Astrocyte (in vitro differentiated cells and primary cell): ENCODE results near the gene FOXA2. TPM values are rescaled to one million over a fixed set of nuclear protein-coding genes. Genes with fewer than 3 reads are reported as not detected.

Experiments used
- DNase-seq: peaks from one replicate; pipeline ENCODE4 v3.0.0-alpha.2; 2010; ENCODE audit warnings: low read depth
- FAIRE-seq: peaks from 2 replicates; lab custom pipeline; 2011; peaks lifted over from hg19 to GRCh38; lab: Jason Lieb, UNC
- H2AFZ ChIP-seq: 2 replicates; pipeline ENCODE4 v1.6.0; 2012; ENCODE audit warnings: low read depth, low read length, inconsistent platforms
- H3K27ac ChIP-seq: 2 replicates; pipeline ENCODE4 v1.5.1; 2011; ENCODE audit warnings: low read depth, low read length, inconsistent platforms
- H3K27me3 ChIP-seq: 2 replicates; pipeline ENCODE4 v1.6.0; 2011; ENCODE audit warnings: low read length, inconsistent platforms; ENCODE audit not compliant: insufficient read depth
- H3K36me3 ChIP-seq: 2 replicates; pipeline ENCODE4 v1.5.1; 2011; ENCODE audit warnings: low read length, inconsistent platforms; ENCODE audit not compliant: insufficient read depth
- H3K4me1 ChIP-seq: 2 replicates; pipeline ENCODE4 v1.5.1; 2011; ENCODE audit warnings: low read length, inconsistent platforms; ENCODE audit not compliant: insufficient read depth
- H3K4me2 ChIP-seq: 2 replicates; pipeline ENCODE4 v1.6.0; 2012; ENCODE audit warnings: low read length, inconsistent platforms
- H3K4me3 ChIP-seq: 2 replicates; pipeline ENCODE4 v1.5.1; 2011; ENCODE audit warnings: low read depth, mild to moderate bottlenecking, low read length, inconsistent platforms; ENCODE audit not compliant: insufficient read depth
- H3K79me2 ChIP-seq: 2 replicates; pipeline ENCODE4 v1.6.0; 2012; ENCODE audit warnings: mild to moderate bottlenecking, low read length, inconsistent platforms; ENCODE audit not compliant: insufficient read depth
- H3K9ac ChIP-seq: 2 replicates; pipeline ENCODE4 v1.6.0; 2012; ENCODE audit warnings: mild to moderate bottlenecking, low read length, inconsistent platforms
- H3K9me3 ChIP-seq: 2 replicates; pipeline ENCODE4 v1.5.1; 2012; ENCODE audit warnings: low read depth, mild to moderate bottlenecking, low read length, inconsistent platforms; ENCODE audit not compliant: insufficient read depth
- H4K20me1 ChIP-seq: 2 replicates; pipeline ENCODE4 v1.6.0; 2012; ENCODE audit warnings: low read length, inconsistent platforms; ENCODE audit not compliant: insufficient read depth
- H3K27ac Mint-ChIP-seq: one replicate; pipeline ENCODE4 v1.8.0; 2021; ENCODE audit warnings: mild to moderate bottlenecking, mixed read lengths; ENCODE audit not compliant: unreplicated experiment
- H3K27me3 Mint-ChIP-seq: one replicate; pipeline ENCODE4 v1.8.0; 2021; ENCODE audit warnings: low read depth, mixed read lengths; ENCODE audit not compliant: unreplicated experiment
- H3K36me3 Mint-ChIP-seq: one replicate; pipeline ENCODE4 v1.8.0; 2021; ENCODE audit warnings: low read depth, mixed read lengths; ENCODE audit not compliant: unreplicated experiment
- H3K4me1 Mint-ChIP-seq: one replicate; pipeline ENCODE4 v1.8.0; 2021; ENCODE audit warnings: low read depth, mixed read lengths; ENCODE audit not compliant: unreplicated experiment
- H3K4me3 Mint-ChIP-seq: one replicate; pipeline ENCODE4 v1.8.0; 2021; ENCODE audit warnings: mild to moderate bottlenecking, moderate library complexity, mixed read lengths; ENCODE audit not compliant: unreplicated experiment
- H3K9me3 Mint-ChIP-seq: one replicate; pipeline ENCODE4 v1.8.0; 2021; ENCODE audit warnings: mild to moderate bottlenecking, mixed read lengths; ENCODE audit not compliant: unreplicated experiment
- EZH2 ChIP-seq: IDR thresholded peaks from 2 replicates; pipeline ENCODE4 v1.6.1; 2012; ENCODE audit warnings: mild to moderate bottlenecking, low read length, inconsistent platforms; ENCODE audit not compliant: insufficient read depth
- total RNA-seq: library from RNA; stranded (reverse); gene quantifications from 2 replicates; pipeline ENCODE4 v1.2.1, GENCODE V29; 2021
- TF ChIP-seq, protein P1 (sequence below): IDR thresholded peaks from 2 replicates; pipeline ENCODE4 v1.5.1; 2011; ENCODE audit warnings: low read depth, mild to moderate bottlenecking, inconsistent platforms, low read length, moderate library complexity; ENCODE audit not compliant: insufficient read depth

Gene FOXA2
- total RNA-seq, 1 donor from 2014 or later, result not detected

DNA sequence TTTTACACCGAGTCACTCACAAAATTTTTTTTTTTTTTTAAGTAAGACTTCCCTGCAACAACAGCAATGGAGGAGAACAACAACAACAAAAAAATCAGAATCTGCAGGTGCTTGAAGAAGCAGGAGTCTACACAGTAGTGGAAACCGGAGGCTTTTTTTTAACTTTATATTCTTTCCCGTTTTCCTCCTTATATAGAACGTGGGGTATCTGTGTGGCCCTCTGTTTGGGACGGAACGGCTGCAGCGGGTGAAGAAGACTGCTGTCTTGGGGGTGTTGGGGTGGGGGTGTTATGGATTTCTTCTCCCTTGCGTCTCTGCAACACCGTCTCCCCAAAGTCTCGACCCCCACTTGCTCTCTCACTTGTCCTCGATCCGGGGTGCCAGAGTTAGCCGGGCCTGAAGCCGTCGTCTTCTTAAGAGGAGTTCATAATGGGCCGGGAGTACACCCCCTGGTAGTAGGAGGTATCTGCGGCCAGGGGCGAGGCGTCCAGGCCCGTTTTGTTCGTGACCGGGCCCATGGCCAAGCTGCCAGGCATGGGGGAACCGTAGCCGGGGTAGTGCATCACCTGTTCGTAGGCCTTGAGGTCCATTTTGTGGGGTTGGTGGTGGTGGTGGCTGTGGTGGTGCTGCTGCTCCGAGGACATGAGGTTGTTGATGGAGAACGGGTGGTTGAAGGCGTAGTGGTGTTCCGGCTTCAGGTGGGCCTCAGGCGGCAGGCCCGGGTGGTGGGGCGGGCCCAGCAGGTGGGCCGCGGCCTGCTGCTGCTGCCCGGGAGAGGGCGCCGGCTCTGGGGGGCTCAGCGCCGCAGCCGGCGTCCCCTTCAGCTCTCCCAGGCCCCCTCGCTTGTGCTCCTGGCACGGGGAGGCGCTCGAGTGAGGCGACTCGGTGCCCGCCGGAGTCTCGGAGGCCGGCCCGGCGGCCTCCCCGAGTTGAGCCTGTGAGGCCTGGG lies 2.7 kb downstream of the FOXA2 start:
- peaks cover 72% of the 10 kb centered on the region for H3K27me3 Mint-ChIP-seq
- H3K4me1 Mint-ChIP-seq, result no peaks in the 10 kb centered on the region
- Histone ChIP-seq H3K27ac (no peak overlapping the region), H3K9ac (no peak overlapping the region), H2AFZ (no peak overlapping the region), H3K4me3 (no peak overlapping the region), H3K9me3 (no peaks in the 10 kb centered on the region), H3K79me2 (no peaks in the 10 kb centered on the region), H4K20me1 (no peaks in the 10 kb centered on the region), H3K4me1 (no peaks in the 10 kb centered on the region), H3K36me3 (no peaks in the 10 kb centered on the region), H3K27me3 (peaks cover 74% of the 10 kb centered on the region), H3K4me2 (no peak overlapping the region)
- H3K36me3 Mint-ChIP-seq, result peaks cover 2% of the 10 kb centered on the region
- H3K9me3 Mint-ChIP-seq, result peaks cover 29% of the 10 kb centered on the region
- no peak overlapping the region for H3K4me3 Mint-ChIP-seq
- H3K27ac Mint-ChIP-seq, result peak overlapping the region; percentile 63
- no peak for FAIRE-seq
- no peak for DNase-seq
- TF ChIP-seq EZH2, result no peak
- TF ChIP-seq, protein P1, sequence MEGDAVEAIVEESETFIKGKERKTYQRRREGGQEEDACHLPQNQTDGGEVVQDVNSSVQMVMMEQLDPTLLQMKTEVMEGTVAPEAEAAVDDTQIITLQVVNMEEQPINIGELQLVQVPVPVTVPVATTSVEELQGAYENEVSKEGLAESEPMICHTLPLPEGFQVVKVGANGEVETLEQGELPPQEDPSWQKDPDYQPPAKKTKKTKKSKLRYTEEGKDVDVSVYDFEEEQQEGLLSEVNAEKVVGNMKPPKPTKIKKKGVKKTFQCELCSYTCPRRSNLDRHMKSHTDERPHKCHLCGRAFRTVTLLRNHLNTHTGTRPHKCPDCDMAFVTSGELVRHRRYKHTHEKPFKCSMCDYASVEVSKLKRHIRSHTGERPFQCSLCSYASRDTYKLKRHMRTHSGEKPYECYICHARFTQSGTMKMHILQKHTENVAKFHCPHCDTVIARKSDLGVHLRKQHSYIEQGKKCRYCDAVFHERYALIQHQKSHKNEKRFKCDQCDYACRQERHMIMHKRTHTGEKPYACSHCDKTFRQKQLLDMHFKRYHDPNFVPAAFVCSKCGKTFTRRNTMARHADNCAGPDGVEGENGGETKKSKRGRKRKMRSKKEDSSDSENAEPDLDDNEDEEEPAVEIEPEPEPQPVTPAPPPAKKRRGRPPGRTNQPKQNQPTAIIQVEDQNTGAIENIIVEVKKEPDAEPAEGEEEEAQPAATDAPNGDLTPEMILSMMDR, result no peak

DNA sequence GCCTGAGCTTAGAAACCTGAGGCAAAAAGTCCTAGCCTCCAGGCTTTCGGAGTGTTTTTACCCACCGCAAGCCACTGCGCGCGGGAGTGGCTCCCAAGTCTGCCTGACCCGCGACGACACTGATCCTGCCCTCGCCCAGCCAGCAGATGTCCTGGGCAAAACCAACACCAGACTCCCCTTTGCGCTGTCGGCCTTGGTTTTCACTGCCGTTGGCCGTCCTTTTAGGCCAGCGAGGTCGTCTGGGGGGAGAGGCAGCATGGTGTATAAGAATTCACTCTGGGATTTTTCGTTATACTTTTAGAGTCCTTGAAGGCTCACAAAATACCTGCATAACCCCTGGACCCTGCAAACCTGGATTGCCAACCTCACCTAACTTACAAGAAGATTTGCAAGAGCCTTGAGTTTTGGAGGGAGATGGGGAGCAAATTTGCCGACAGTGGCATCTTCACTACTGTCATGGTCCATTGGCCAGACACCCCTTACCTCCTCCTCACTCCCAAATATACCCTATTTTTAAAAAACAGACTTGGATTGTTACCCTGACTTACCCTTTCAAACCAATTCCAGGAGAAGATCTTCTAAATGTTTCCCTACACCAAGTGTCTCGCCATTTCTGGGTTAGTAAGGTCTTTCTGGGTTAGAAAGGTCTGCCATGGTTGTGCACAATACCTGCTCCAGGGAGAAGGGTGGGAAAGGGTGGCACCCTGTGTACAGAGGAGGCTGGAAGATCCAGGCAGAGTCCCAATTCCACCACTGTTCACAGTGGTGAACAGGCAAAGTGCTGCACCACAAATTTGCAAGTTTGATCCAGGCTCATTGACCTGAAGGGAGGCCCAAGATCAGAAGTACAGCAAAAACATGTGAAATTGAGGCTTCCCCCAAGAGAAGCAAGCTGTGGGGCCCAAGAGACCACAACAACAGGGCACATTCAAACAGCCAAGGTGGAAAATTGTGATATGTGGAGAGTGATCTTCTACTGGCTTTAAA lies 4.4 kb downstream of the FOXA2 start:
- peak overlapping the region; percentile 18 for H3K27ac Mint-ChIP-seq
- no peaks in the 10 kb centered on the region for H3K9me3 ChIP-seq
- no peak overlapping the region for H3K4me2 ChIP-seq
- no peak overlapping the region for H3K4me3 ChIP-seq
- peaks cover 68% of the 10 kb centered on the region for H3K27me3 ChIP-seq
- DNase-seq (no peak), FAIRE-seq (no peak)
- H3K36me3 ChIP-seq, result no peaks in the 10 kb centered on the region
- no peaks in the 10 kb centered on the region for H3K4me1 ChIP-seq
- TF ChIP-seq EZH2, result no peak
- TF ChIP-seq, protein P1, result no peak
- H3K4me1 Mint-ChIP-seq, result peaks cover 1% of the 10 kb centered on the region
- no peak overlapping the region for H3K27ac ChIP-seq
- no peak overlapping the region for H2AFZ ChIP-seq
- no peaks in the 10 kb centered on the region for H3K79me2 ChIP-seq
- H3K4me3 Mint-ChIP-seq, result no peak overlapping the region
- no peaks in the 10 kb centered on the region for H4K20me1 ChIP-seq
- peaks cover 73% of the 10 kb centered on the region for H3K27me3 Mint-ChIP-seq
- H3K9ac ChIP-seq, result no peak overlapping the region
- H3K36me3 Mint-ChIP-seq, result peaks cover 2% of the 10 kb centered on the region
- H3K9me3 Mint-ChIP-seq, result peaks cover 27% of the 10 kb centered on the region
